Calu3 (cell line): ENCODE data around the gene ELL. TPM values are rescaled to one million over a fixed set of nuclear protein-coding genes. Genes with fewer than 3 reads are reported as not detected.

Experiments used
- BruUV-seq: library from RNA; stranded (reverse); fragments of 400-500 nt; replicated peaks from 2 replicates; lab custom pipeline; 2021; lab: Mats Ljungman, UMichigan
- CTCF ChIA-PET: fragments of 300-600 bp; sonication (Branson Sonifier 250); formaldehyde crosslinking; loops from one replicate; lab custom pipeline; 2022; ENCODE audit warnings: antibody characterized with exemption; lab: Charles Lee
- DNase-seq: peaks from one replicate; pipeline ENCODE4 v3.0.0; 2022
- H3K27ac Mint-ChIP-seq: one replicate; pipeline ENCODE4 v1.8.0; 2022; ENCODE audit warnings: mixed read lengths; ENCODE audit not compliant: unreplicated experiment
- H3K27me3 Mint-ChIP-seq: one replicate; pipeline ENCODE4 v1.8.0; 2022; ENCODE audit warnings: mixed read lengths; ENCODE audit not compliant: unreplicated experiment
- H3K36me3 Mint-ChIP-seq: one replicate; pipeline ENCODE4 v1.8.0; 2022; ENCODE audit warnings: mild to moderate bottlenecking, moderate library complexity, mixed read lengths; ENCODE audit not compliant: insufficient read depth, unreplicated experiment
- H3K4me1 Mint-ChIP-seq: one replicate; pipeline ENCODE4 v1.8.0; 2022; ENCODE audit warnings: mild to moderate bottlenecking, low read depth, mixed read lengths; ENCODE audit not compliant: unreplicated experiment
- H3K4me3 Mint-ChIP-seq: one replicate; pipeline ENCODE4 v1.8.0; 2022; ENCODE audit warnings: mild to moderate bottlenecking, low read depth, moderate library complexity, mixed read lengths; ENCODE audit not compliant: unreplicated experiment
- H3K9me3 Mint-ChIP-seq: one replicate; pipeline ENCODE4 v1.8.0; 2022; ENCODE audit warnings: low read depth, mixed read lengths; ENCODE audit not compliant: unreplicated experiment
- CTCF ChIP-seq: fragments of 200-600 bp; IDR thresholded peaks from one replicate; pipeline ENCODE4 v1.8.0; 2022; ENCODE audit warnings: antibody characterized with exemption; ENCODE audit not compliant: unreplicated experiment
- intact Hi-C: fragments of 100-400 bp; cut with micrococcal nuclease; formaldehyde crosslinking; loops from one replicate; pipeline ENCODE4 v1.10.0; 2022; ENCODE audit not compliant: unreplicated experiment
- total RNA-seq: library from RNA; stranded (reverse); gene quantifications from 2 replicates; pipeline ENCODE4 v1.2.3, GENCODE V29; 2022

The ELL gene
- total RNA-seq, 1 experiment from 2014 or later: 11.0 TPM

- Mint-ChIP-seq H3K9me3 (no peaks in the 10 kb centered on the region), H3K27me3 (no peaks in the 10 kb centered on the region), H3K27ac (no peak overlapping the region), H3K36me3 (peaks cover 20% of the 10 kb centered on the region), H3K4me1 (no peaks in the 10 kb centered on the region), H3K4me3 (no peak overlapping the region)
- CTCF ChIA-PET: no interaction called here
- DNase-seq: no peak
- no peak for TF ChIP-seq CTCF
- BruUV-seq: no TSS peak
- intact Hi-C loops: no loop called here
Measured at GRCh38 chr19:18536475-18536874, 14.6 kb upstream of the ELL start.

GRCh38 chr19:18533058-18533457 lies 11.2 kb upstream of the ELL start:
- Mint-ChIP-seq H3K27ac (no peak overlapping the region), H3K4me1 (no peaks in the 10 kb centered on the region), H3K36me3 (peaks cover 12% of the 10 kb centered on the region), H3K27me3 (no peaks in the 10 kb centered on the region), H3K4me3 (no peak overlapping the region), H3K9me3 (no peaks in the 10 kb centered on the region)
- no peak for TF ChIP-seq CTCF
- no TSS peak for BruUV-seq
- intact Hi-C loops: no loop called here
- no peak for DNase-seq
- CTCF ChIA-PET: interaction anchor here (0.6 kb wide), 1 partner anchor 51 kb away, joined by 4 read pairs; no protein-coding TSS in a partner anchor

GRCh38 chr19:18532168-18532890 lies 10.5 kb upstream of the ELL start:
- DNase-seq: no peak
- no peaks in the 10 kb centered on the region for H3K27me3 Mint-ChIP-seq
- no TSS peak for BruUV-seq
- TF ChIP-seq CTCF: no peak
- H3K27ac Mint-ChIP-seq: no peak overlapping the region
- CTCF ChIA-PET: no interaction called here
- H3K36me3 Mint-ChIP-seq: peaks cover 12% of the 10 kb centered on the region
- intact Hi-C loops: no loop called here
- no peak overlapping the region for H3K4me3 Mint-ChIP-seq
- no peaks in the 10 kb centered on the region for H3K4me1 Mint-ChIP-seq
- no peaks in the 10 kb centered on the region for H3K9me3 Mint-ChIP-seq

GRCh38 chr19:18531485-18531884 lies 9.6 kb upstream of the ELL start:
- peaks cover 9% of the 10 kb centered on the region for H3K36me3 Mint-ChIP-seq
- H3K9me3 Mint-ChIP-seq: no peaks in the 10 kb centered on the region
- CTCF ChIA-PET: no interaction called here
- intact Hi-C loops: no loop called here
- TF ChIP-seq CTCF: no peak
- no peaks in the 10 kb centered on the region for H3K4me1 Mint-ChIP-seq
- H3K27ac Mint-ChIP-seq: no peak overlapping the region
- H3K27me3 Mint-ChIP-seq: no peaks in the 10 kb centered on the region
- no peak for DNase-seq
- BruUV-seq: no TSS peak
- H3K4me3 Mint-ChIP-seq: no peak overlapping the region
